ENCODE data around the gene SRGAP1. TPM values are rescaled to one million over a fixed set of nuclear protein-coding genes. Genes with fewer than 3 reads are reported as not detected.

SRGAP1 gene
- total and polyA plus RNA-seq, 2 of the 4 experiments (the other 2 are of a cell fraction), result 10.0 to 10.2 TPM

DNA sequence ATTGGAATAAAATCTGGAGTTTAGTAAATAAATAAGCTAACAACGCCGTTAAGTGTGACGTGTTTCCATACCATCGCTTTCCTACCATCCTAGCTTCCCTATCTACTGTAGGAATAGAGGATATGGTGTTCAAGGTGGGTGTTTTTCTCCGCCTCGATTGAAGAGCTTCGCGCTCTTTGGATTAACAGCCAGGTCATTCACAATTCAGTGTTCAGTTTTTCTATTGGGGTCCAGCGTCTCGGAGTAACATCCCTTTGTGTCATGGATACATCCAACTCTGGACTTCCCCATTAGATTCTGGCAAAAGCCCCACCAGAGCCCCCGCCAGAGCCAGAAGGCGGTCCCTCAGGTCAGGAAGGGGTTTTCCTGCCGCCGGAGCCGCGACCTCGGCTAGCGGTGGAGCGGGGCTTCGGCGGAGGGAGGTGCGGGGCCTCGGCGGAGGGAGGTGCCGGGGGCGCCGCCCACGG lies 1.2 kb upstream of the SRGAP1 start:
- Histone ChIP-seq H4K8ac (ENCODE audit: low read depth in 2 of 2, low read length in 2 of 2) (peak overlapping the region; percentile 25 to 95; a peak in 2 of 4 replicates), H3K9ac (ENCODE audit: low read depth, low read length) (peak overlapping the region; percentile 64), H3K27me3 (ENCODE audit: control insufficient read depth, insufficient read depth, low read length) (no peaks in the 10 kb centered on the region), H2BK5ac (ENCODE audit: low read depth, low read length, poor library complexity, severe bottlenecking) (peak overlapping the region; percentile 96), H3K27ac (ENCODE audit: insufficient read depth, low read length) (peak overlapping the region; percentile 61), H4K5ac (ENCODE audit: low read depth, low read length) (peak overlapping the region; percentile 56), H2AFZ (replicated peaks; ENCODE audit: low read length, poor library complexity) (peak overlapping the region; percentile 96), H2AK5ac (ENCODE audit: low read depth, low read length) (peak overlapping the region; percentile 46; the same call in 1 of the 2 replicates), H3K36me3 (ENCODE audit: control insufficient read depth, insufficient read depth, low read length) (peaks cover 3% of the 10 kb centered on the region; the same call in 1 of the 2 replicates), H4K91ac (ENCODE audit: insufficient read depth, low read depth, low read length) (peak overlapping the region; percentile 77), H3K4me2 (ENCODE audit: low read depth, low read length) (peak overlapping the region; percentile 72), H2BK120ac (ENCODE audit: low read depth, low read length) (peak overlapping the region; percentile 82), H3K79me1 (ENCODE audit: low read depth in 1 of 2, low read length in 2 of 2) (peaks cover 0 to 14% of the 10 kb centered on the region in 2 experiments; a peak in 2 of 4 replicates), H2BK15ac (ENCODE audit: low read depth, low read length) (peak overlapping the region; percentile 52; the same call in 1 of the 3 replicates), H3K14ac (replicated peaks; ENCODE audit: low read depth, low read length) (peak overlapping the region; percentile 96), H2BK20ac (ENCODE audit: low read depth, low read length) (peak overlapping the region; percentile 89; the same call in 1 of the 2 replicates), H3K4me1 (ENCODE audit: control insufficient read depth, insufficient read depth, low read length) (peaks cover 7% of the 10 kb centered on the region), H3K4me3 (ENCODE audit: insufficient read depth, low read depth, low read length) (peak overlapping the region; percentile 99), H3K9me1 (ENCODE audit: insufficient read depth, low read length) (peaks cover 11% of the 10 kb centered on the region), H3K23ac (ENCODE audit: low read depth, low read length) (peak overlapping the region; percentile 92; the same call in 1 of the 2 replicates), H3K9me3 (ENCODE audit: control insufficient read depth, insufficient read depth, low read length) (no peaks in the 10 kb centered on the region), H4K20me1 (ENCODE audit: insufficient read depth, low read length) (peaks cover 12% of the 10 kb centered on the region), H3K18ac (ENCODE audit: low read depth, low read length) (peak overlapping the region; percentile 34), H3K4ac (ENCODE audit: low read depth, low read length) (peak overlapping the region; percentile 89), H2AK9ac (replicated peaks; ENCODE audit: low read depth, low read length, poor library complexity) (peak overlapping the region; percentile 66), H3K56ac (ENCODE audit: extremely low read depth, insufficient read depth, low read length) (peak overlapping the region; percentile 85)
- DNase-seq, result no peak
- in situ Hi-C loops (cut with MboI; ENCODE audit: low sequenced_read_pairs) (loop anchor here (5.0 to 10.0 kb wide), 2 partner anchors 152 to 414 kb away; no protein-coding TSS in a partner anchor), intact Hi-C loops (cut with micrococcal nuclease) (loop anchor here (1.0 to 5.0 kb wide), 2 partner anchors 244 to 338 kb away; no protein-coding TSS in a partner anchor), dilution Hi-C loops (cut with HindIII; ENCODE audit: low sequenced_read_pairs, unreplicated experiment) (loop anchor here (25.0 kb wide), 1 partner anchor 419 kb away; no protein-coding TSS in a partner anchor)
- WGBS, 2 experiments (ENCODE audit: extremely low coverage in 2 of 2, insufficient read length in 1 of 2), result no CpG with 5 or more reads among the region's 28 CpGs
- CTCF ChIA-PET, result interaction anchor here (0.5 to 1.5 kb wide), 17 partner anchors 17 to 414 kb away, joined by 3 to 8 read pairs (median 3); no protein-coding TSS in a partner anchor
- no peak for ATAC-seq (ENCODE audit: low read depth)
- POLR2A ChIA-PET (ENCODE audit: unreplicated experiment), result interaction anchor here (0.5 kb wide), 1 partner anchor 33 kb away, joined by 4 read pairs; no protein-coding TSS in a partner anchor
- TSS peak; percentile 91 for BruUV-seq (replicated peaks)
- TF ChIP-seq RAD21 (IDR thresholded peaks at IDR 0.05; ENCODE audit: low read length), result no peak
- no peak for TF ChIP-seq CEBPB (IDR thresholded peaks at IDR 0.05; ENCODE audit: low read depth, low read length)
- TF ChIP-seq, protein P1, sequence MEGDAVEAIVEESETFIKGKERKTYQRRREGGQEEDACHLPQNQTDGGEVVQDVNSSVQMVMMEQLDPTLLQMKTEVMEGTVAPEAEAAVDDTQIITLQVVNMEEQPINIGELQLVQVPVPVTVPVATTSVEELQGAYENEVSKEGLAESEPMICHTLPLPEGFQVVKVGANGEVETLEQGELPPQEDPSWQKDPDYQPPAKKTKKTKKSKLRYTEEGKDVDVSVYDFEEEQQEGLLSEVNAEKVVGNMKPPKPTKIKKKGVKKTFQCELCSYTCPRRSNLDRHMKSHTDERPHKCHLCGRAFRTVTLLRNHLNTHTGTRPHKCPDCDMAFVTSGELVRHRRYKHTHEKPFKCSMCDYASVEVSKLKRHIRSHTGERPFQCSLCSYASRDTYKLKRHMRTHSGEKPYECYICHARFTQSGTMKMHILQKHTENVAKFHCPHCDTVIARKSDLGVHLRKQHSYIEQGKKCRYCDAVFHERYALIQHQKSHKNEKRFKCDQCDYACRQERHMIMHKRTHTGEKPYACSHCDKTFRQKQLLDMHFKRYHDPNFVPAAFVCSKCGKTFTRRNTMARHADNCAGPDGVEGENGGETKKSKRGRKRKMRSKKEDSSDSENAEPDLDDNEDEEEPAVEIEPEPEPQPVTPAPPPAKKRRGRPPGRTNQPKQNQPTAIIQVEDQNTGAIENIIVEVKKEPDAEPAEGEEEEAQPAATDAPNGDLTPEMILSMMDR (conservative IDR thresholded peaks at IDR 0.05; ENCODE audit: low read depth, low read length), result no peak
- no peak for TF ChIP-seq RCOR1 (IDR thresholded peaks at IDR 0.05; ENCODE audit: insufficient replicate concordance, low read length)
- no peak for TF ChIP-seq POLR2A (IDR thresholded peaks at IDR 0.05; ENCODE audit: low read depth, low read length)
- no peak for TF ChIP-seq SMC3 (IDR thresholded peaks at IDR 0.05; ENCODE audit: low read depth, low read length)
- no peak for TF ChIP-seq MAZ (IDR thresholded peaks at IDR 0.05; ENCODE audit: borderline replicate concordance, low read depth, low read length)
- TF ChIP-seq NFE2L2 (IDR thresholded peaks at IDR 0.05; ENCODE audit: low read depth, low read length), result no peak
- TF ChIP-seq, protein P2, sequence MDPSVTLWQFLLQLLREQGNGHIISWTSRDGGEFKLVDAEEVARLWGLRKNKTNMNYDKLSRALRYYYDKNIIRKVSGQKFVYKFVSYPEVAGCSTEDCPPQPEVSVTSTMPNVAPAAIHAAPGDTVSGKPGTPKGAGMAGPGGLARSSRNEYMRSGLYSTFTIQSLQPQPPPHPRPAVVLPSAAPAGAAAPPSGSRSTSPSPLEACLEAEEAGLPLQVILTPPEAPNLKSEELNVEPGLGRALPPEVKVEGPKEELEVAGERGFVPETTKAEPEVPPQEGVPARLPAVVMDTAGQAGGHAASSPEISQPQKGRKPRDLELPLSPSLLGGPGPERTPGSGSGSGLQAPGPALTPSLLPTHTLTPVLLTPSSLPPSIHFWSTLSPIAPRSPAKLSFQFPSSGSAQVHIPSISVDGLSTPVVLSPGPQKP (IDR thresholded peaks at IDR 0.05; ENCODE audit: borderline replicate concordance, low read depth, low read length), result no peak
- no peak for TF ChIP-seq FOS (IDR thresholded peaks at IDR 0.05; ENCODE audit: low read depth, low read length)
- no peak for TF ChIP-seq CHD1 (IDR thresholded peaks at IDR 0.05; ENCODE audit: low read depth, low read length)
- TF ChIP-seq, protein P3, sequence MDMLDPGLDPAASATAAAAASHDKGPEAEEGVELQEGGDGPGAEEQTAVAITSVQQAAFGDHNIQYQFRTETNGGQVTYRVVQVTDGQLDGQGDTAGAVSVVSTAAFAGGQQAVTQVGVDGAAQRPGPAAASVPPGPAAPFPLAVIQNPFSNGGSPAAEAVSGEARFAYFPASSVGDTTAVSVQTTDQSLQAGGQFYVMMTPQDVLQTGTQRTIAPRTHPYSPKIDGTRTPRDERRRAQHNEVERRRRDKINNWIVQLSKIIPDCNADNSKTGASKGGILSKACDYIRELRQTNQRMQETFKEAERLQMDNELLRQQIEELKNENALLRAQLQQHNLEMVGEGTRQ (IDR thresholded peaks at IDR 0.05; ENCODE audit: low read depth, low read length), result no peak
- no peak for TF ChIP-seq RFX5 (IDR thresholded peaks at IDR 0.05; ENCODE audit: low read depth, low read length)
- TF ChIP-seq MAFK (IDR thresholded peaks at IDR 0.05; ENCODE audit: low read depth, low read length), result no peak
- TF ChIP-seq BHLHE40 (IDR thresholded peaks at IDR 0.05; ENCODE audit: low read depth, low read length), result no peak
